Measurements from ENCODE around the gene TP53.

The TP53 gene

DNA sequence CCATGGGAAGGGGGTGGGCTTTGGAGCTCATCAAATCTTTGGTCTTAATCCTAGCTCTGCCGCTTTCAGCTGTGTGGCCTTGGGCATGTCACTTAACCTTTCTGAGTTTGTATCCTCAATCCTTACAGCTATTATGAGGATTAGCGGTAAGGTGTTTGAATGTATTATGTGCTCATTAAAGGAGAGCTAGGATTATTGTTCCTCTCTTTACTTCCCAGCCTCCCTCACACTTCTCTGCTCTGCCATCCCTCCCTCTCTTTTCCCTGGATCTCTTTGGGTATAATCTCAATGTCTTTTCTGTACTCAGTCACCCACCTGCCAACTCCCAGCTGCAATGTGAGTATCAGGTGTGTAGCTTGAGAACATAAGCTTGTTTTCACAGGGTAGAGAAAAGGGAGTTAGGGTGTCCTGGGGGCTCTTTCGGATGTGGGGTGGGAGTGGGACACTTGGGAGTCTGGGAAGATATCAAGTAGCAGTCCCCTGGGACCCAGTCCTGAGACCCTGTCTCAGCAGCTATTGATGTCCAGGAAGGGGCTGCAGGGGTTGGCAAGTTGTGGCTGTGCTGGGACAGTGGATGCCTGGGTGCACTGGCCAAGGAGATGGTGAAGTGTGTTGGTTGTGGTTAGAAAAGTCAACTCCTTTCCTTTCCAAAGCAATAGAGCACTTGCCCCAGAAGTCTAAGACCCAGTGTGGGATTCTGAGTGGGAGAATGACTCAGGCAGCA is 19.5 kb upstream of the TP53 start:
- DNase-seq = no peak

DNA sequence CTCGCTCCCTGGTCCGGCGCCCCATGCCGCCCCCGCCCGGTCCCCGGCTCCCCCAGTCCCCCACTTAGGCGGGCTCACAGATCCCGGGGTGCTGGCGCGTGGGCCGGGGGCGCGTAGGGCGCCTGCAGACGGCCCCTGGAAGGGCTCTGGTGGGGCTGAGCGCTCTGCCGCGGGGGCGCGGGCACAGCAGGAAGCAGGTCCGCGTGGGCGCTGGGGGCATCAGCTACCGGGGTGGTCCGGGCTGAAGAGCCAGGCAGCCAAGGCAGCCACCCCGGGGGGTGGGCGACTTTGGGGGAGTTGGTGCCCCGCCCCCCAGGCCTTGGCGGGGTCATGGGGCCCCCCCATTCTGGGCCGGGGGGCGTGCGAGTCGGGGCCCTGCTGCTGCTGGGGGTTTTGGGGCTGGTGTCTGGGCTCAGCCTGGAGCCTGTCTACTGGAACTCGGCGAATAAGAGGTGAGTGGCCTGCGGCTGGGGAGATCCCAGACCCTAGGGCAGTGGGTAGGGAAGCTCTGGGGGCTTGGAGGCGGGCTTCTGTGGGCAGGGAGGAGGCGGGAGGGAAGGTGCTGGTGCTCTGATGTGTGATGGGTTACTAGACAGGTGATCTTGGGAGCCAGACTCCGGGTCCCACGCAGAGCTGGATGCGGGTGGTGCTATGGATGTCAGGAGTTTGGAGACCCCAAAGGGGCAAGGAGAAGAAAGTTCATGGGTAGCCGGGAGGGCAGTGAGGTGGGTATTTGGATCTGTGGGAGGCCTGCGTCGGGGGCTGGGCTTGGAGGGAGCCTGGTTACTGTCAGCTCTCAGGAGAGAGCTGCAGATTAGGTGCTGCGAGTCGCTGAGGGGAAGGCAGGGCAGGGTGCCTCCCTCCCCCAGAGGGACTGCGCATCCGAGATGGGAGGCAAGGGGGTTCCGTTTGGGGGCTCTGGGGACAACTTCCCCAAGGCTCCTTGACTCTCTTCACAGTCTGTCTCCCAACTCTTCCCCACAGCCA is 18.3 kb upstream of the TP53 start:
- no peak for DNase-seq

GRCh38 chr17:7704601-7705268 is 17.4 kb upstream of the TP53 start, which contains the start of gene EFNB3:
Gene EFNB3 (plus strand): TSS chr17:7705202. CDS start chr17:7705599, 397 bp downstream.
- no peak for DNase-seq

GRCh38 chr17:7703584-7704479 is 16.5 kb upstream of the TP53 start:
- DNase-seq = no peak

DNA sequence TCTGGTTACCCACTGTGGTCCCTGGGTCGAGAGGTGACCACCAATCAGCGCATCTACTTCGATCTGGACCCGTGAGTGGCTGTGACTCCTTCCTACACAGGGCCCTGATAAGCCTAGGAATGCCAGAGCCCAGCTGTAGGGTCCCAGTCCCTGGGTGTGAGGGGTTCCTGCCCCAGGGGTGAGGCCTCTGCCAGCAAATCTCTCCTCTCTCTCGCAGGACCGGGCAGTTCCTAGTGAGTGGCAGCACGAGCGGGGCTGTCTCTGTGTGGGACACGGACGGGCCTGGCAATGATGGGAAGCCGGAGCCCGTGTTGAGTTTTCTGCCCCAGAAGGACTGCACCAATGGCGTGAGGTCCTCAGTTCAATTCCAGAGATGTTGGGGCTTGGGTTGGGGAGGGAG is 15.5 kb upstream of the TP53 start:
- no peak for DNase-seq

GRCh38 chr17:7701681-7702080 is 14.4 kb upstream of the TP53 start:
- DNase-seq = no peak

DNA sequence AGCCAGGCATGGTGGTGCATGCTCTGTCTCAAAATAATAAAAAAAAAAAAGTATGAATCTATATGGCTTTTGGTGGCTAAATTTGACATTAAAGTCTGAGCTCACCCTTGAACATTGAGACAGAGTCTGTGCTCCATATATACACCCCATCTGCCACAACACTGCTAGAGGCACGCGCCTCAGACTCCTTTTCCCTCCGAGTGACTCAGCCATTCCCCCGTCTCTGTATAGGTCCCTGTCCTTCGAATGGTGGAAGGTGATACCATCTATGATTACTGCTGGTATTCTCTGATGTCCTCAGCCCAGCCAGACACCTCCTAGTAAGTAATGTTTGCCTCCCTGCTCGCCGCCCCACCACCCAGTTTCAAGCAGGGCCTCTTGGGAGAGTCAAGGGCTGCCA is 13.2 kb upstream of the TP53 start:
- DNase-seq = no peak

DNA sequence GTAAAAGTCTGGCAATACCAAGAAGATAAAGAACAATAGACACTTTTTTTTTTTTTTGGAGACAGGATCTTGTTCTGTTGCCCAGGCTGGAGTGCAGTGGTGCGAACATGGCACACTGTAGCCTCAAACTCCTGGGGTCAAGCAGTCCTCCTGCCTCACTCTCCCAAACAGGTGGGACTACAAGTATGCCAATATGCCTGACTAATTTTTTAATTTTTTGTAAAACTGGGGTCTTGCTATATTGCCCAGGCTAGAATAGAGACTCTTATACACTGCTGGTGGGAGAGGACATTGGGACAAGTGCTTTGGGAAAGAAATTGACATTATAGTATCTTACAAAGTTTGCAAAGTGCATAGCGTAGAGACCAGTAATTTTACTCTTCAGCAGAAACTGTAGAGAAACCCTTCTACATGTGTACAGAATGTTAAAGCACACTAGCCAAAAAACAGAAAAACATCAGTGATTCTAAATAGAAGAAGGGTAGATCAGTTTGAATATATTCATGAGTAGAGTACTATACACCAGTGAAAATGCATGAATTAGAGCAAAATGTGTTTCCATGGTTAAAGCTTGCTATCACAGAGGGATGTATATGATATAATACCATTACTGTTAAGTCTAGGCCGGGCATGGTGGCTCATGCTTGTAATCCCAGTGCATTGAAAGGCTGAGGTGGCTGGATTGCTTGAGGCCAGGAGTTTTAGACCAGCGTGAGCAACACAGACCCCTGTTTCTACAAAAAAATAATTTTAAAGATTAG is 10.7 kb upstream of the TP53 start:
- no peak for DNase-seq

GRCh38 chr17:7695586-7695985 is 8.3 kb upstream of the TP53 start:
- DNase-seq = no peak

DNA sequence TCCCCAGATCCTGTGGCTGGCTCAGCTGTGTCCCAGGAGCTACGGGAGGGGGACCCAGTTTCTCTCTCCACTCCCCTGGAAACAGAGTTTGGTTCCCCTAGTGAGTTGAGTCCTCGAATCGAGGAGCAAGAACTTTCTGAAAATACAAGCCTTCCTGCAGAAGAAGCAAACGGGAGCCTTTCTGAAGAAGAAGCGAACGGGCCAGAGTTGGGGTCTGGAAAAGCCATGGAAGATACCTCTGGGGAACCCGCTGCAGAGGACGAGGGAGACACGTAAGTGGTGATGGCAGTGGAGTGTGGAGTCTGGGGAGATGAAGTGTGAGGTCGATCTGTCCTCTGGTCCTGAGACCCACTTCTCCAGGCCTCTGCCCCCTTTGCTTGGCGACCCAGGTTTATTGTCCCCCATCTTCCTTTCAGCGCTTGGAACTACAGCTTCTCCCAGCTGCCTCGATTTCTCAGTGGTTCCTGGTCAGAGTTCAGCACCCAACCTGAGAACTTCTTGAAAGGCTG is 1.6 kb upstream of the TP53 start:
- no peak for DNase-seq

- peak; percentile 98 for DNase-seq
These were observed 868 bp upstream of the TP53 start, which contains the start of gene WRAP53 for GRCh38 chr17:7687908-7688807. Gene WRAP53 (plus strand): TSS chr17:7688477. CDS start chr17:7688649, 172 bp downstream.

GRCh38 chr17:7686222-7687071 is 843 bp downstream of the TP53 start:
- DNase-seq = peak; percentile 84

DNA sequence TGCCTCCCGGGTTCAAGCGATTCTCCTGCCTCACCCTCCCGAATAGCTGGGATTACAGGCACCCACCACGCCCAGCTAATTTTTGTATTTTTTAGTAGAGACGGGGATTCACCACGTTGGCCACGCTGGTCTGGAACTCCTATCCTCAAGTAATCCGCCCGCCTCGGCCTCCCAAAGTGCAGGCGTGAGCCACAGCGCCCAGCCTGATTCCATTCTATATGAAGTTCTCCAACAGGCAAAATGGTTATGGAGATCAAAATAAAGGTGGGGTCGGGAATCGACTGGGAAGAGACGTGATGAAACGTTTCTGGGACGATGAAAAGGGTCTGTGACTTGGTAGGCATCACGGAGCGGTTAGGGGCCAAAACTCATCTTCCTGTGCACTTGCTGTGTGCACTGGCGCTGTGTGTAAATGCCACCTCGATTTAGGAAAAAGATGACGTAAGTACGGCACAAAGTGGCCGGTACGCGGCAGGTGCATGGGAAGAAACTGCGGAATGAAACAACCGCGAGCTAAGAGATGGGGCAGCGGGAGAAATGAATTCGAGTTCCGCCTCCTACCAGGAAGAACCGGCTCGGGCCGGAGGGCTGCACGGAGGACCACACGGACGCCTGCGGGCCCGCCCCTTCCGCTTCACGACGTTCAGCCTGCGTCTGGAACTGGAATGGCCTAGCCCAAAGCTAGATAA is 1.6 kb downstream of the TP53 start:
- DNase-seq = peak; percentile 93

DNA sequence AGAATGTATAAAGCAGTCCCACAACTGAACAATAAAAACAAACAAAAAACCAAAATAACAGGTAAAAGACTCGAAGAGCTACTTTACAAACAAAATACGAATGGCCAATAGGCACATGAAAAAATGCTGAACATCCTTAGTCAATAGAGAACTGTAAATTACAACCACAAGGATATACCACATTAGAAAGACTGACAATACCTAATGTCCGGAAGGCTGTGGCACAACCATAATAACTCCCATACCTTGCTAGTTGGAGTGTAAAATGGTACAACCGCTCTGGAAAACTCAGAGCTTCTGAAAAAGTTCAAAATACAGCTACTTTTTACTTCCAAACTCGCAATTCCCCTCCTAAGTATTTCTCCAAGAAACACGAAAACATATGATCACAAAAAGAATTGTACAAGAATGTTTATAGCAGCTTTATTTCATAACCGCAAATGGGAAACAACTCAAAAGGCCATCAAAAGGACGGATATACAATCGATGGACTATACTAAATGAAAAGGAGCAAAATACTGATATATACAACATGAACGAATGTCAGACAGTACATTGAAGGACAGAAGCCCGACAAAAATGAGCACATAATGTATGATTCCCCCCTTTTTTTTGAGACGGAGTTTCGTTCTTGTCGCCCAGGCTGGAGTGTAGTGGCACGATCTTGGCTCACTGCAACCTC is 2.3 kb downstream of the TP53 start:
- DNase-seq = no peak

DNA sequence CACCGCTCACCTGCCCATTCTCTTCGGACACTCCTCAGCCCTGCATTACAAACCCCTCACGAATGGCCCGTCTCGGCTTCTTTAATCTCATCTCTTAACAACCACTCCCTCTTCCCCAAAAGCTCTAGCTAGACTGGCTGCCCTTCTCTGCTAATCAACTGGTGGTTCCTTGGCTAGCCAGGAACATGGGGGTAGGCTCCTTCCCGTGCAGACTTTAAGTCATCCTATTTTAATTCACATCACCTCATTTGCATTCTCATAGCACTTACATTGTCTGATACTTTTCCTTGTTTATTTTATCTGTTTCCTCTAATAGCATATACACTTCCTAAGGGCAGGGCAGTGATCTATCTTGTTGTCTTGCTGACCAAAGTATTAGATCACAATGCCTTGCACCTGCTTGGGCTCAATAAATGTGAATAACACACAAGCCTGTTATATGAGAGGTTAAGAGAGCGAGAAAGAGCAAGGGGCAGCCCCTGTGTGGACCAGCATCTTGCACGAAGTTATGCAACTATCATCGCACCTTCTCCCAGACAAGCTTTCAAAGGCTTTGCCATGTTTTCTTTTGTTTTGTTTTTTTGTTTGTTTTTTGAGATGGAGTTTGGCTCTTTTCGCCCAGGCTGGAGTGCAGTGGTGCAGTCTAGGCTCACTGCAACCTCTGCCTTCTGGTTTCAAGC is 9.8 kb downstream of the TP53 start:
- DNase-seq = no peak

- no peak for DNase-seq
These were observed 10.8 kb downstream of the TP53 start for GRCh38 chr17:7676533-7676932.

GRCh38 chr17:7674934-7675333 is 12.4 kb downstream of the TP53 start:
- DNase-seq = no peak
